SU-DHL-6 (cell line): Measurements from ENCODE around the gene CYTL1.

ENCODE experiments used
- CTCF ChIP-seq: fragments of 200-600 bp; sonication (generic); IDR thresholded peaks from one replicate; pipeline ENCODE4 v1.5.1; 2017; ENCODE audit warnings: antibody characterized with exemption, mild to moderate bottlenecking, low read length, moderate library complexity; ENCODE audit not compliant: insufficient read depth, poor library complexity, severe bottlenecking
- EZH2phosphoT487 ChIP-seq: fragments of 200-600 bp; sonication (generic), shearing (Covaris generic); conservative IDR thresholded peaks from 2 replicates; pipeline ENCODE4 v1.6.1; 2018; ENCODE audit warnings: mild to moderate bottlenecking, antibody characterized with exemption, low read length, moderate library complexity, mixed read lengths

GRCh38 chr4:5021546-5021945 is 2.3 kb upstream of the CYTL1 start:
- TF ChIP-seq CTCF = no peak
- TF ChIP-seq EZH2phosphoT487 = no peak
